HepG2 (cell line): ENCODE measurements around the gene TRIP6. TPM values are rescaled to one million over a fixed set of nuclear protein-coding genes. Genes with fewer than 3 reads are reported as not detected.

Source experiments
- CREB1 ChIP-seq, 2 experiments: fragments of 450-650 bp in 1 of 2; IDR thresholded peaks; 2 replicates each; pipeline ENCODE4 v1.6.1; 2016 to 2017; ENCODE audit warnings: control low read depth in 1 of 2, mild to moderate bottlenecking in 1 of 2, missing compliant biosample characterization in 1 of 2, missing genetic modification characterization in 1 of 2
- FOXK2 ChIP-seq: fragments of 450-650 bp; IDR thresholded peaks from 2 replicates; pipeline ENCODE4 v1.6.1; 2016
- GPN1 ChIP-seq: sonication (generic); formaldehyde crosslinking; IDR thresholded peaks from 2 replicates; pipeline ENCODE4 v1.5.1; 2020; ENCODE audit warnings: missing genetic modification reagents, borderline replicate concordance
- IKZF4 ChIP-seq: sonication (generic); formaldehyde crosslinking; IDR thresholded peaks from 2 replicates; pipeline ENCODE4 v1.5.1; 2020; ENCODE audit warnings: borderline replicate concordance, mild to moderate bottlenecking, low read depth, missing genetic modification reagents; ENCODE audit errors: not compliant biosample characterization
- IKZF5 ChIP-seq: IDR thresholded peaks from 2 replicates; pipeline ENCODE4 v1.6.1; 2018; ENCODE audit warnings: missing genetic modification reagents, mild to moderate bottlenecking, missing compliant biosample characterization
- KIAA2018 ChIP-seq: sonication (generic); formaldehyde crosslinking; IDR thresholded peaks from 2 replicates; pipeline ENCODE4 v1.5.0; 2020; ENCODE audit warnings: mild to moderate bottlenecking, missing genetic modification reagents, borderline replicate concordance
- NFKB2 ChIP-seq: sonication (generic); formaldehyde crosslinking; IDR thresholded peaks from 2 replicates; pipeline ENCODE4 v1.4.0; 2020; ENCODE audit warnings: missing genetic modification reagents, borderline replicate concordance
- SMARCE1 ChIP-seq: fragments of 450-650 bp; IDR thresholded peaks from 2 replicates; pipeline ENCODE4 v1.6.1; 2017; ENCODE audit warnings: borderline replicate concordance
- SP140L ChIP-seq: sonication (generic); formaldehyde crosslinking; IDR thresholded peaks from 2 replicates; pipeline ENCODE4 v1.4.0; 2020; ENCODE audit warnings: missing genetic modification reagents, borderline replicate concordance
- TCF7 ChIP-seq: sonication (generic); IDR thresholded peaks from 2 replicates; pipeline ENCODE4 v1.6.1; 2016; ENCODE audit warnings: antibody characterized with exemption, low read depth
- TFDP2 ChIP-seq: sonication (generic); formaldehyde crosslinking; IDR thresholded peaks from 2 replicates; pipeline ENCODE4 v1.4.0; 2020; ENCODE audit warnings: missing genetic modification reagents
- ZNF121 ChIP-seq: sonication (generic); formaldehyde crosslinking; IDR thresholded peaks from 2 replicates; pipeline ENCODE4 v1.5.0; 2020; ENCODE audit warnings: mild to moderate bottlenecking, missing genetic modification reagents
- ZNF275 ChIP-seq: sonication (generic); formaldehyde crosslinking; IDR thresholded peaks from 2 replicates; pipeline ENCODE4 v1.8.0; 2022; ENCODE audit warnings: missing genetic modification reagents, mild to moderate bottlenecking, inconsistent platforms, borderline replicate concordance
- ZNF660 ChIP-seq: sonication (generic); formaldehyde crosslinking; IDR thresholded peaks from 2 replicates; pipeline ENCODE4 v1.5.1; 2020; ENCODE audit warnings: mild to moderate bottlenecking, low read depth, missing genetic modification reagents, borderline replicate concordance
- ZNF770 ChIP-seq: sonication (generic); formaldehyde crosslinking; IDR thresholded peaks from 2 replicates; pipeline ENCODE4 v1.5.0; 2020; ENCODE audit warnings: mild to moderate bottlenecking, missing genetic modification reagents
- ZNF839 ChIP-seq: sonication (generic); formaldehyde crosslinking; IDR thresholded peaks from 2 replicates; pipeline ENCODE4 v1.4.0; 2020; ENCODE audit warnings: missing genetic modification reagents, mild to moderate bottlenecking, borderline replicate concordance
- polyA plus RNA-seq, 8 experiments: library from polyadenylated mRNA; depleted of rRNA in 3 of 8; stranded (reverse) in 7 of 8; unstranded in 1 of 8; fragments of >200 nt; fragmentation: Illumina TruSeq in 4 of 8; extraction: Trizol in 4 of 8; gene quantifications; 2 replicates each; pipeline versions ENCODE4 v1.2.1 to v1.2.3, GENCODE V29; 2011 to 2016; ENCODE audit warnings: low read depth in 4 of 8, missing spikeins in 1 of 8, mixed read lengths in 1 of 8; ENCODE audit not compliant: insufficient read depth in 1 of 8
- total RNA-seq, 5 experiments: library from RNA; depleted of rRNA; stranded (reverse); fragments of >200 nt; fragmentation: Illumina TruSeq; extraction: Trizol; gene quantifications; 2 replicates each; pipeline ENCODE4 v1.2.3, GENCODE V29; 2016; ENCODE audit warnings: low read depth in 1 of 5

Gene TRIP6
- total and polyA plus RNA-seq, 2 of the 13 experiments (the other 11 are each of a cell fraction or from before 2014, with no cell fraction given), result 0.34 to 0.38 TPM

GRCh38 chr7:100832281-100832633, 34.9 kb upstream of the TRIP6 start (continued):
- TF ChIP-seq ZNF770 (CRISPR knock-in tag) (peak; percentile 92), ZNF660 (no peak), TFDP2 (no peak), SP140L (CRISPR knock-in tag) (no peak), TCF7 (no peak), GPN1 (CRISPR knock-in tag) (no peak), SMARCE1 (no peak), IKZF4 (CRISPR knock-in tag) (no peak), FOXK2 (no peak), ZNF275 (CRISPR knock-in tag) (0 out of 2 replicates have a peak, but pooled peaks have one; percentile 29), ZNF839 (CRISPR knock-in tag) (no peak), CREB1 (IDR thresholded peaks at IDR 0.05) (no peak), CREB1 (CRISPR knock-in tag; IDR thresholded peaks at IDR 0.05) (0 out of 2 replicates have a peak, but pooled peaks have one; percentile 8), NFKB2 (no peak), IKZF5 (CRISPR knock-in tag) (no peak), KIAA2018 (CRISPR knock-in tag) (no peak), ZNF121 (CRISPR knock-in tag) (peak; percentile 91)
